Hepatocyte (in vitro differentiated cells): ENCODE results near the gene PPP6R2. TPM values are rescaled to one million over a fixed set of nuclear protein-coding genes. Genes with fewer than 3 reads are reported as not detected.
A peak's percentile ranks its signal among the peaks of the same experiment; 100 is the strongest.

Source experiments
- DNase-seq: peaks from one replicate; pipeline ENCODE4 v3.0.0-alpha.2; 2016; ENCODE audit warnings: low spot score
- H2AFZ ChIP-seq: fragments of 200-600 bp; sonication (generic); 2 replicates; pipeline ENCODE4 v1.6.0; 2016; ENCODE audit warnings: antibody characterized with exemption, mild to moderate bottlenecking
- H3K27ac ChIP-seq: fragments of 200-600 bp; sonication (generic); 2 replicates; pipeline ENCODE4 v1.5.1; 2016; ENCODE audit warnings: mild to moderate bottlenecking
- H3K27me3 ChIP-seq: fragments of 200-600 bp; sonication (generic); 2 replicates; pipeline ENCODE4 v1.6.1; 2016
- H3K36me3 ChIP-seq: fragments of 200-600 bp; sonication (generic); replicated peaks from 2 replicates; pipeline ENCODE4 v1.5.1; 2016; ENCODE audit warnings: low read depth; ENCODE audit not compliant: insufficient read depth
- H3K4me1 ChIP-seq: fragments of 200-600 bp; sonication (generic); 2 replicates; pipeline ENCODE4 v1.5.1; 2016; ENCODE audit warnings: mild to moderate bottlenecking, moderate library complexity; ENCODE audit not compliant: insufficient read depth
- H3K4me2 ChIP-seq: fragments of 200-600 bp; sonication (generic); 2 replicates; pipeline ENCODE4 v1.6.0; 2016
- H3K4me3 ChIP-seq: fragments of 200-600 bp; sonication (generic); 2 replicates; pipeline ENCODE4 v1.5.1; 2016; ENCODE audit warnings: mild to moderate bottlenecking
- H3K79me2 ChIP-seq: fragments of 200-600 bp; sonication (generic); 2 replicates; pipeline ENCODE4 v1.6.0; 2017; ENCODE audit warnings: mild to moderate bottlenecking
- H3K9me2 ChIP-seq: fragments of 200-600 bp; sonication (generic); replicated peaks from 2 replicates; pipeline ENCODE4 v1.6.0; 2017; ENCODE audit warnings: mild to moderate bottlenecking; ENCODE audit not compliant: insufficient read depth
- H3K9me3 ChIP-seq: fragments of 200-600 bp; sonication (generic); 2 replicates; pipeline ENCODE4 v1.5.1; 2016; ENCODE audit warnings: low read depth, mild to moderate bottlenecking
- H4K20me1 ChIP-seq: fragments of 200-600 bp; sonication (generic); 2 replicates; pipeline ENCODE4 v1.6.0; 2016; ENCODE audit warnings: mild to moderate bottlenecking; ENCODE audit not compliant: insufficient read depth, poor library complexity, severe bottlenecking
- CTCF ChIP-seq: fragments of 200-600 bp; sonication (generic); IDR thresholded peaks from 2 replicates; pipeline ENCODE4 v1.5.1; 2016; ENCODE audit warnings: antibody characterized with exemption, mild to moderate bottlenecking; ENCODE audit not compliant: poor library complexity
- EZH2 ChIP-seq: fragments of 200-600 bp; sonication (generic); IDR thresholded peaks from 2 replicates; pipeline ENCODE4 v1.6.1; 2016; ENCODE audit warnings: antibody characterized with exemption, mild to moderate bottlenecking, borderline replicate concordance
- EZH2phosphoT487 ChIP-seq: fragments of 200-600 bp; sonication (generic); IDR thresholded peaks from one replicate; pipeline ENCODE4 v1.6.1; 2018; ENCODE audit warnings: antibody characterized with exemption, mild to moderate bottlenecking, low read depth, moderate library complexity; ENCODE audit not compliant: unreplicated experiment, severe bottlenecking
- WGBS: methylation state at CpG from one replicate; pipeline ENCODE4 v1.1.6; 2016; ENCODE audit warnings: low lambda C conversion rate; ENCODE audit errors: missing lambda C conversion rate; 5-methylcytosine and 5-hydroxymethylcytosine counted together
- polyA plus RNA-seq: library from polyadenylated mRNA; unstranded; fragments of >200 nt; fragmentation: Nextera tagmentation; extraction: Ambion mirVana; gene quantifications from 2 replicates; pipeline ENCODE4 v1.2.1, GENCODE V29; 2016
- total RNA-seq: library from RNA; depleted of rRNA; stranded (reverse); fragments of >200 nt; gene quantifications from 2 replicates; pipeline ENCODE4 v1.2.3, GENCODE V29; 2014

Gene PPP6R2
- total and polyA plus RNA-seq, 2 experiments from 2014 or later, result 47.0 to 57.9 TPM

GRCh38 chr22:50314455-50315288, 28.5 kb upstream of the PPP6R2 start:
- Histone ChIP-seq H3K4me1 (no peaks in the 10 kb centered on the region), H3K9me3 (no peaks in the 10 kb centered on the region), H2AFZ (no peak overlapping the region), H3K79me2 (no peaks in the 10 kb centered on the region), H3K4me3 (no peak overlapping the region), H3K36me3 (no peaks in the 10 kb centered on the region), H3K4me2 (no peak overlapping the region), H3K27ac (no peak overlapping the region), H3K9me2 (no peaks in the 10 kb centered on the region), H3K27me3 (no peaks in the 10 kb centered on the region), H4K20me1 (no peaks in the 10 kb centered on the region)
- TF ChIP-seq CTCF (no peak), EZH2 (no peak), EZH2phosphoT487 (no peak)
- DNase-seq, result peak; percentile 11
- WGBS, result 71% methylated on average over 30 of the region's 33 CpGs

- Histone ChIP-seq H3K4me3 (no peak overlapping the region), H3K79me2 (no peaks in the 10 kb centered on the region), H3K9me2 (no peaks in the 10 kb centered on the region), H3K36me3 (no peaks in the 10 kb centered on the region), H2AFZ (no peak overlapping the region), H3K4me2 (no peak overlapping the region), H3K27ac (no peak overlapping the region), H3K4me1 (no peaks in the 10 kb centered on the region), H3K27me3 (no peaks in the 10 kb centered on the region), H3K9me3 (no peaks in the 10 kb centered on the region), H4K20me1 (no peaks in the 10 kb centered on the region)
- whole genome bisulfite sequencing, result 93% methylated on average over 18 of the region's 18 CpGs
- no peak for DNase-seq
- TF ChIP-seq EZH2phosphoT487 (no peak), CTCF (no peak), EZH2 (no peak)
Measured at GRCh38 chr22:50315289-50316113, 27.6 kb upstream of the PPP6R2 start.

- no peak overlapping the region for H3K27ac ChIP-seq
- H3K27me3 ChIP-seq, result no peaks in the 10 kb centered on the region
- H2AFZ ChIP-seq, result no peak overlapping the region
- no peak for DNase-seq
- 92% methylated on average over 28 of the region's 45 CpGs for WGBS
- H3K79me2 ChIP-seq, result no peaks in the 10 kb centered on the region
- H3K4me2 ChIP-seq, result no peak overlapping the region
- H3K9me2 ChIP-seq, result no peaks in the 10 kb centered on the region
- H3K36me3 ChIP-seq, result no peaks in the 10 kb centered on the region
- H4K20me1 ChIP-seq, result no peaks in the 10 kb centered on the region
- no peak overlapping the region for H3K4me3 ChIP-seq
- H3K9me3 ChIP-seq, result no peaks in the 10 kb centered on the region
- no peaks in the 10 kb centered on the region for H3K4me1 ChIP-seq
- TF ChIP-seq EZH2phosphoT487, result no peak
- TF ChIP-seq EZH2, result no peak
- TF ChIP-seq CTCF, result no peak
Measured at GRCh38 chr22:50316114-50317065, 26.7 kb upstream of the PPP6R2 start.
